BJ (cell line): ENCODE measurements around the gene IAPP. TPM values are rescaled to one million over a fixed set of nuclear protein-coding genes. Genes with fewer than 3 reads are reported as not detected.
"Not testable (repeated sequence)": the region's sequence is repeated elsewhere in the genome, so short reads cannot be mapped to it uniquely, and the experiment has no call there.

ENCODE experiments used
- CTCF ChIA-PET: fragments of 350-600 bp; formaldehyde crosslinking; extraction: SDS; loops from one replicate; lab custom pipeline; 2021; ENCODE audit warnings: antibody characterized with exemption, inconsistent platforms; lab: Yijun Ruan, JAX
- POLR2A ChIA-PET: fragments of 300-600 bp; sonication (Branson Sonifier 250); formaldehyde crosslinking; extraction: SDS; loops from one replicate; lab custom pipeline; 2021; ENCODE audit warnings: antibody characterized with exemption; lab: Charles Lee
- DNase-seq: peaks from one replicate; pipeline ENCODE4 v3.0.0-alpha.2; 2011; ENCODE audit warnings: low read depth
- H3K27me3 ChIP-seq: 2 replicates; pipeline ENCODE4 v1.6.0; 2011; ENCODE audit warnings: low read length; ENCODE audit not compliant: control insufficient read depth, insufficient read depth
- H3K36me3 ChIP-seq: 2 replicates; pipeline ENCODE4 v1.5.1; 2011; ENCODE audit warnings: low read length; ENCODE audit not compliant: control insufficient read depth, insufficient read depth
- H3K4me3 ChIP-seq: 2 replicates; pipeline ENCODE4 v1.5.1; 2011; ENCODE audit warnings: low read depth, mild to moderate bottlenecking, control low read depth, low read length
- polyA plus RNA-seq: library from polyadenylated mRNA; depleted of rRNA; stranded (reverse); fragments of >200 nt; gene quantifications from 2 replicates; pipeline ENCODE4 v1.2.3, GENCODE V29; 2011
- TF ChIP-seq, protein P1 (sequence below): IDR thresholded peaks from 2 replicates; pipeline ENCODE4 v1.5.1; 2011; ENCODE audit warnings: low read depth, mild to moderate bottlenecking, control low read depth, inconsistent platforms, low read length, moderate library complexity; ENCODE audit not compliant: insufficient read depth

IAPP gene
- polyA plus RNA-seq, 1 experiment = not detected

DNA sequence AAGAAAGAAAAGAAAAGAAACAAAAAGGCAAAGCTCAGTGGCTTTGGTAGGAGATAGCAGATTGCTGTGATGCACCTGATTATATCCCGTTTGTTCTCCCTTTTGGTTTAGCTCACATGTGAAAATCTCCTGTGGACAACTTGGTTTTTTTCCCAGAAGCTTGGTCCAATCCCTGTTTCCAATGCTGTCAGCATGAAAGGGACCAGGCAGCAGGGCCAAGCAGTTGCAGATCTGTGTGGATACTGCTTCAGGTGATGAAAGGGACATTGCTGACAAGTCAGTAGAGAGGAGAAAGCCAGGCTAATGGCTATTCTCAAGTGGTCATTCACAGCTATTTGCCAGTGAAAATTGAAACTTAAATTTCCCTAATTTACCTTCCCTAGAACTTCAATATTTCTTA, 19.2 kb upstream of the IAPP start:
- Histone ChIP-seq H3K4me3 (no peak overlapping the region), H3K27me3 (no peaks in the 10 kb centered on the region; the same call in 1 of the 2 replicates), H3K36me3 (no peaks in the 10 kb centered on the region)
- POLR2A ChIA-PET = no interaction called here
- TF ChIP-seq, protein P1, sequence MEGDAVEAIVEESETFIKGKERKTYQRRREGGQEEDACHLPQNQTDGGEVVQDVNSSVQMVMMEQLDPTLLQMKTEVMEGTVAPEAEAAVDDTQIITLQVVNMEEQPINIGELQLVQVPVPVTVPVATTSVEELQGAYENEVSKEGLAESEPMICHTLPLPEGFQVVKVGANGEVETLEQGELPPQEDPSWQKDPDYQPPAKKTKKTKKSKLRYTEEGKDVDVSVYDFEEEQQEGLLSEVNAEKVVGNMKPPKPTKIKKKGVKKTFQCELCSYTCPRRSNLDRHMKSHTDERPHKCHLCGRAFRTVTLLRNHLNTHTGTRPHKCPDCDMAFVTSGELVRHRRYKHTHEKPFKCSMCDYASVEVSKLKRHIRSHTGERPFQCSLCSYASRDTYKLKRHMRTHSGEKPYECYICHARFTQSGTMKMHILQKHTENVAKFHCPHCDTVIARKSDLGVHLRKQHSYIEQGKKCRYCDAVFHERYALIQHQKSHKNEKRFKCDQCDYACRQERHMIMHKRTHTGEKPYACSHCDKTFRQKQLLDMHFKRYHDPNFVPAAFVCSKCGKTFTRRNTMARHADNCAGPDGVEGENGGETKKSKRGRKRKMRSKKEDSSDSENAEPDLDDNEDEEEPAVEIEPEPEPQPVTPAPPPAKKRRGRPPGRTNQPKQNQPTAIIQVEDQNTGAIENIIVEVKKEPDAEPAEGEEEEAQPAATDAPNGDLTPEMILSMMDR = no peak
- DNase-seq = no peak
- CTCF ChIA-PET = no interaction called here

DNA sequence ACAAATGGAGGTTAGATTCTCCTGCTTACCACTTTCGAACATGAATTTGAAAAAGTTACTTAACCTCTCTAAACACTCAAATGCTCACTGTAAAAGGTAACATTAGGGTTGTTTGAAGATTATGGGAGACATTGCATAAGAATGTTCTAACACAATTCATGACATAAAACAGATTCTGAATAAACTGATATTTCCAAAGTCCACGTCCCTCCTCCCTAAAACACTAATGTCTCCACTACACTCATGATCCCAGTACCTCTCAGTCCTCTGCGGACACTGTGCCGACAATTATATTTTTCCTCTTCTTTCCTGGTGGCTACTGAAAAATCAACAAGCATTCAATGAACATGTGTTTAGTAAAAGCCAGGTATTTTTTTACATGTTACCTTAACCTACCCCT, 18.8 kb upstream of the IAPP start:
- H3K4me3 ChIP-seq = no peak overlapping the region
- no peaks in the 10 kb centered on the region; the same call in 1 of the 2 replicates for H3K27me3 ChIP-seq
- no peak for DNase-seq
- CTCF ChIA-PET = no interaction called here
- H3K36me3 ChIP-seq = no peaks in the 10 kb centered on the region
- TF ChIP-seq, protein P1 = no peak
- POLR2A ChIA-PET = no interaction called here

DNA sequence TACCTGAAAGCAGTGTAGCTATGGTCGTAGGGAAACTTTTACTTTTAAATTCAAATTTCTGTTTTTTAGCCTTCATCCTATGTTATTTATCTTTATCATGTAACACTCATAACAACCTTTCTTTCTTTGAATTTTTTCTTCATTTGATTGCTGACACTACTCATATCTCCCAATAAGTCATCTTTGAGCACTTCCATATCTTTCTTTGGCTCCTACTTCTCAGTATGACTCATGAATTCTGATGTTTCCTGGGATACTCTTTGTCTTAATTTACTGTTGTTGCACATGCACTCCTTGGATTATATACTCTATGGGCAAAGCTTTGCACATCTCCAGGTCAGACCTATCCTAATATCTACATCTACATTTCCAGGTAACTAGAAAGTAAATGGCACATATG, 18.1 kb upstream of the IAPP start:
- H3K27me3 ChIP-seq = no peaks in the 10 kb centered on the region; the same call in 1 of the 2 replicates
- POLR2A ChIA-PET = no interaction called here
- no peak overlapping the region for H3K4me3 ChIP-seq
- no peak for DNase-seq
- TF ChIP-seq, protein P1 = no peak
- H3K36me3 ChIP-seq = no peaks in the 10 kb centered on the region
- CTCF ChIA-PET = interaction anchor here (0.9 kb wide), 1 partner anchor 48 kb away, joined by 3 read pairs; no protein-coding TSS in a partner anchor

DNA sequence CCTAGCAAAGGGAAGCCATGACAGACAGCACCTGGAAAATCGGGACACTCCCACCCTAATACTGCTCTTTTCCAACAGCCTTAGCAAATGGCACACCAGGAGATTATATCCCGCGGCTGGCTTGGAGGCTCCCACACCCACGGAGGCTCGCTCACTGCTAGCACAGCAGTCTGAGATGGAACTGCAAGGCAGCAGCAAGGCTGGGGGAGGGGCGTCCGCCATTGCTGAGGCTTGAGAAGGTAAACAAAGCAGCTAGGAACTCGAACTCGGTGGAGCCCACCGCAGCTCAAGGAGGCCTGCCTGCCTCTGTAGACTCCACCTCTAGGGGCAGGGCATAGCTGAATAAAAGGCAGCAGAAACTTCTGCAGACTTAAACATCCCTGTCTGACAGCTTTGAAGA, 12.1 kb upstream of the IAPP start:
- POLR2A ChIA-PET, CTCF ChIA-PET, DNase-seq, H3K4me3 ChIP-seq, H3K36me3 ChIP-seq, H3K27me3 ChIP-seq: not testable (repeated sequence)

DNA sequence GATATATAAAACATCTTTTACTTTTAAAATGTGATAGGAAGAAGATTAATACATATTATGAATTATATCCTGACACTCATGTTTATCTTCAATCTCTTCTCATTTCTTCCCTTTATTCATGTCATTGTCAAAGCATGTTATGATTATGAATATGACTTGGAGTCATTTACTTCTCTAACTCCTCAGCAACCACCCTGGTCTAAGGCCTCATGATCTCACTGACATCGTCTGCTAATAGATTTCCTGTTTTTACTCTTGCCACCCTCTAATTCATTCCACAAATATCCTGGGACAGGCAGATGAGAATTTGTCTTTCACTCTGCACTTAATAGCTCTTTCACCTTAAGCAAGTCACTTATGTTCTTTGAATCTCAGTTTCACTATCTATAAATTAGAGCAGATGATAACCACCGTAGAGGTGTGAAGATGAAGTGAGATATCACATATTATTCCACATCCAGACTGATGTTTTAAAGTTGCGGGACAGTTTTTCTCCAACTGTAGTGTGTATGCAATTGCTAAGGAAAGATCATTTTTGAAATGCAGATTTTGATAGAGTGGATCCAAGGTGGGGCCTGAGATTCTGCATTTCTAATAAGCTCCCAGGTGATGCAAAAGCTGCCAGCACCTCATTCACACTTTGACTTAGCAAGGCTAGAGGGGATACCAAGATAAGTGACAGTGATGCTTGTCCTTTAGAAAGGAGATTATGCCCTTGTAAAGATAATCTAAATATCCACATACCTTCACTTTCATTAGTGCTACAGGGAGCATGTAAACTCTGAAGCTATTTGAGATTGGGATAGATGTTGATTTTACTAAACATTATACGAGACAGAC, 3.3 kb upstream of the IAPP start:
- ChIA-PET CTCF (no interaction called here), POLR2A (no interaction called here)
- no peak for DNase-seq
- Histone ChIP-seq H3K4me3 (no peak overlapping the region), H3K36me3 (no peaks in the 10 kb centered on the region), H3K27me3 (no peaks in the 10 kb centered on the region)
- TF ChIP-seq, protein P1 = no peak
